OCI-LY7 (cell line): ENCODE data around the gene BNIP3.

Experiments
- EZH2phosphoT487 ChIP-seq: fragments of 200-600 bp; sonication (generic); IDR thresholded peaks from 2 replicates; pipeline ENCODE4 v1.6.1; 2018; ENCODE audit warnings: low read depth, borderline replicate concordance, mild to moderate bottlenecking, mixed run types, antibody characterized with exemption, low read length, moderate library complexity, mixed read lengths
- TF ChIP-seq, protein P1 (sequence below): fragments of 200-600 bp; sonication (generic); conservative IDR thresholded peaks from 2 replicates; pipeline ENCODE4 v1.5.1; 2014; ENCODE audit warnings: mild to moderate bottlenecking, antibody characterized with exemption, low read length, moderate library complexity, mixed read lengths

GRCh38 chr10:132028706-132029105, 47.0 kb upstream of the BNIP3 start:
- TF ChIP-seq, protein P1, sequence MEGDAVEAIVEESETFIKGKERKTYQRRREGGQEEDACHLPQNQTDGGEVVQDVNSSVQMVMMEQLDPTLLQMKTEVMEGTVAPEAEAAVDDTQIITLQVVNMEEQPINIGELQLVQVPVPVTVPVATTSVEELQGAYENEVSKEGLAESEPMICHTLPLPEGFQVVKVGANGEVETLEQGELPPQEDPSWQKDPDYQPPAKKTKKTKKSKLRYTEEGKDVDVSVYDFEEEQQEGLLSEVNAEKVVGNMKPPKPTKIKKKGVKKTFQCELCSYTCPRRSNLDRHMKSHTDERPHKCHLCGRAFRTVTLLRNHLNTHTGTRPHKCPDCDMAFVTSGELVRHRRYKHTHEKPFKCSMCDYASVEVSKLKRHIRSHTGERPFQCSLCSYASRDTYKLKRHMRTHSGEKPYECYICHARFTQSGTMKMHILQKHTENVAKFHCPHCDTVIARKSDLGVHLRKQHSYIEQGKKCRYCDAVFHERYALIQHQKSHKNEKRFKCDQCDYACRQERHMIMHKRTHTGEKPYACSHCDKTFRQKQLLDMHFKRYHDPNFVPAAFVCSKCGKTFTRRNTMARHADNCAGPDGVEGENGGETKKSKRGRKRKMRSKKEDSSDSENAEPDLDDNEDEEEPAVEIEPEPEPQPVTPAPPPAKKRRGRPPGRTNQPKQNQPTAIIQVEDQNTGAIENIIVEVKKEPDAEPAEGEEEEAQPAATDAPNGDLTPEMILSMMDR = no peak
- TF ChIP-seq EZH2phosphoT487 = no peak
